HepG2 (cell line): ENCODE data around the gene PRH2. TPM values are rescaled to one million over a fixed set of nuclear protein-coding genes. Genes with fewer than 3 reads are reported as not detected.

ENCODE experiments used
- ATF3 ChIP-seq: sonication (generic); formaldehyde crosslinking; IDR thresholded peaks from 2 replicates; pipeline ENCODE4 v1.4.0; 2020; ENCODE audit warnings: missing genetic modification reagents
- CENPT ChIP-seq: sonication (generic); formaldehyde crosslinking; IDR thresholded peaks from 2 replicates; pipeline ENCODE4 v1.8.0; 2022; ENCODE audit warnings: low read depth, mild to moderate bottlenecking, moderate library complexity, missing genetic modification reagents
- ELK4 ChIP-seq: sonication (generic); formaldehyde crosslinking; IDR thresholded peaks from 2 replicates; pipeline ENCODE4 v1.9.0; 2021; ENCODE audit warnings: missing genetic modification reagents, borderline replicate concordance
- FOXP1 ChIP-seq, 2 experiments: fragments of 450-650 bp in 1 of 2; IDR thresholded peaks; 2 replicates each; pipeline ENCODE4 v1.6.1; 2017 to 2018; ENCODE audit warnings: antibody characterized with exemption in 1 of 2
- KAT2B ChIP-seq: fragments of 150-350 bp; IDR thresholded peaks from 2 replicates; pipeline ENCODE4 v1.6.1; 2014; ENCODE audit warnings: low read depth, low read length, borderline replicate concordance
- KDM1A ChIP-seq: IDR thresholded peaks from 2 replicates; pipeline ENCODE4 v1.6.1; 2016; ENCODE audit warnings: missing compliant biosample characterization
- MIXL1 ChIP-seq: IDR thresholded peaks from 2 replicates; pipeline ENCODE4 v1.6.1; 2016
- NFE2L1 ChIP-seq: sonication (generic); formaldehyde crosslinking; IDR thresholded peaks from 2 replicates; pipeline ENCODE4 v1.4.0; 2020; ENCODE audit warnings: missing genetic modification reagents, mild to moderate bottlenecking, borderline replicate concordance
- NFKB2 ChIP-seq: sonication (generic); formaldehyde crosslinking; IDR thresholded peaks from 2 replicates; pipeline ENCODE4 v1.4.0; 2020; ENCODE audit warnings: missing genetic modification reagents, borderline replicate concordance
- POGK ChIP-seq: sonication (generic); formaldehyde crosslinking; conservative IDR thresholded peaks from 2 replicates; pipeline ENCODE4 v1.8.0; 2022; ENCODE audit warnings: mild to moderate bottlenecking, moderate library complexity, missing genetic modification reagents
- TCF12 ChIP-seq, 2 experiments: fragments of 450-650 bp in 1 of 2; sonication (generic) in 1 of 2; formaldehyde crosslinking in 1 of 2; IDR thresholded peaks; 2 replicates each; pipeline versions ENCODE4 v1.6.1 to v1.8.0; 2017 to 2022; ENCODE audit warnings: antibody characterized with exemption in 1 of 2, mild to moderate bottlenecking in 1 of 2, missing genetic modification reagents in 1 of 2, moderate library complexity in 1 of 2
- ZBTB8A ChIP-seq: sonication (generic); formaldehyde crosslinking; IDR thresholded peaks from 2 replicates; pipeline ENCODE4 v1.4.0; 2020; ENCODE audit warnings: mild to moderate bottlenecking, low read depth, missing genetic modification reagents, borderline replicate concordance
- ZFP41 ChIP-seq: sonication (generic); formaldehyde crosslinking; IDR thresholded peaks from 2 replicates; pipeline ENCODE4 v1.4.0; 2020; ENCODE audit warnings: mild to moderate bottlenecking, missing genetic modification reagents, borderline replicate concordance
- ZHX2 ChIP-seq, 2 experiments: sonication (generic) in 1 of 2; formaldehyde crosslinking in 1 of 2; IDR thresholded peaks; 2 replicates each; pipeline versions ENCODE4 v1.6.1 to v1.9.0; 2014 to 2022; ENCODE audit warnings: antibody characterized with exemption in 1 of 2, borderline replicate concordance in 1 of 2, inconsistent platforms in 1 of 2, low read depth in 1 of 2, missing genetic modification reagents in 1 of 2
- ZNF326 ChIP-seq: sonication (generic); formaldehyde crosslinking; IDR thresholded peaks from 2 replicates; pipeline ENCODE4 v1.4.0; 2020; ENCODE audit warnings: missing genetic modification reagents, borderline replicate concordance
- ZNF776 ChIP-seq: sonication (generic); formaldehyde crosslinking; IDR thresholded peaks from 2 replicates; pipeline ENCODE4 v1.4.0; 2020; ENCODE audit warnings: mild to moderate bottlenecking, missing genetic modification reagents
- polyA plus RNA-seq, 8 experiments: library from polyadenylated mRNA; depleted of rRNA in 3 of 8; stranded (reverse) in 7 of 8; unstranded in 1 of 8; fragments of >200 nt; fragmentation: Illumina TruSeq in 4 of 8; extraction: Trizol in 4 of 8; gene quantifications; 2 replicates each; pipeline versions ENCODE4 v1.2.1 to v1.2.3, GENCODE V29; 2011 to 2016; ENCODE audit warnings: low read depth in 4 of 8, missing spikeins in 1 of 8, mixed read lengths in 1 of 8; ENCODE audit not compliant: insufficient read depth in 1 of 8
- total RNA-seq, 5 experiments: library from RNA; depleted of rRNA; stranded (reverse); fragments of >200 nt; fragmentation: Illumina TruSeq; extraction: Trizol; gene quantifications; 2 replicates each; pipeline ENCODE4 v1.2.3, GENCODE V29; 2016; ENCODE audit warnings: low read depth in 1 of 5
- TF ChIP-seq, protein P1 (sequence below): sonication (generic); formaldehyde crosslinking; IDR thresholded peaks from 2 replicates; pipeline ENCODE4 v1.8.1; 2022; ENCODE audit warnings: mild to moderate bottlenecking, missing genetic modification reagents

Gene PRH2
- total and polyA plus RNA-seq, 2 of the 13 experiments (the other 11 are each of a cell fraction or from before 2014, with no cell fraction given) = 0.24 to 0.48 TPM

GRCh38 chr12:10891937-10892336 is 37.1 kb upstream of the PRH2 start (continued):
- peak; percentile 37; the same call in 1 of the 2 replicates for TF ChIP-seq ATF3 (CRISPR knock-in tag)
- peak; percentile 90 for TF ChIP-seq POGK (CRISPR knock-in tag)
- TF ChIP-seq NFKB2 = no peak
- TF ChIP-seq KAT2B = no peak
- TF ChIP-seq NFE2L1 (CRISPR knock-in tag) = no peak
- no peak for TF ChIP-seq ZBTB8A (CRISPR knock-in tag)
- no peak for TF ChIP-seq ELK4 (CRISPR knock-in tag)
- no peak for TF ChIP-seq TCF12 (IDR thresholded peaks at IDR 0.05)
- peak; percentile 92; the same call in 1 of the 2 replicates for TF ChIP-seq TCF12 (CRISPR knock-in tag; IDR thresholded peaks at IDR 0.05)
- no peak for TF ChIP-seq ZNF776
- TF ChIP-seq ZHX2 (IDR thresholded peaks at IDR 0.05; ENCODE audit: low read depth) = 0 out of 2 replicates have a peak, but pooled peaks have one; percentile 19
- TF ChIP-seq ZHX2 (CRISPR knock-in tag; IDR thresholded peaks at IDR 0.05; ENCODE audit: borderline replicate concordance) = no peak
- peak; percentile 76; the same call in 1 of the 2 replicates for TF ChIP-seq KDM1A
- no peak for TF ChIP-seq ZNF326 (CRISPR knock-in tag)
- TF ChIP-seq FOXP1 (IDR thresholded peaks at IDR 0.05) = no peak
- peak; percentile 93 for TF ChIP-seq FOXP1 (CRISPR knock-in tag; IDR thresholded peaks at IDR 0.05)
- TF ChIP-seq, protein P1, sequence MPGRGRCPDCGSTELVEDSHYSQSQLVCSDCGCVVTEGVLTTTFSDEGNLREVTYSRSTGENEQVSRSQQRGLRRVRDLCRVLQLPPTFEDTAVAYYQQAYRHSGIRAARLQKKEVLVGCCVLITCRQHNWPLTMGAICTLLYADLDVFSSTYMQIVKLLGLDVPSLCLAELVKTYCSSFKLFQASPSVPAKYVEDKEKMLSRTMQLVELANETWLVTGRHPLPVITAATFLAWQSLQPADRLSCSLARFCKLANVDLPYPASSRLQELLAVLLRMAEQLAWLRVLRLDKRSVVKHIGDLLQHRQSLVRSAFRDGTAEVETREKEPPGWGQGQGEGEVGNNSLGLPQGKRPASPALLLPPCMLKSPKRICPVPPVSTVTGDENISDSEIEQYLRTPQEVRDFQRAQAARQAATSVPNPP (CRISPR knock-in tag) = peak; percentile 62; the same call in 1 of the 2 replicates
- no peak for TF ChIP-seq CENPT (CRISPR knock-in tag)
- TF ChIP-seq MIXL1 (CRISPR knock-in tag) = peak; percentile 95
- TF ChIP-seq ZFP41 = no peak
